ENCODE data around the gene SPANXN3.
"Not testable (repeated sequence)": the region's sequence is repeated elsewhere in the genome, so short reads cannot be mapped to it uniquely, and the experiment has no call there.

SPANXN3 gene, protein sequence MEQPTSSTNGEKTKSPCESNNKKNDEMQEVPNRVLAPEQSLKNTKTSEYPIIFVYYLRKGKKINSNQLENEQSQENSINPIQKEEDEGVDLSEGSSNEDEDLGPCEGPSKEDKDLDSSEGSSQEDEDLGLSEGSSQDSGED

DNA sequence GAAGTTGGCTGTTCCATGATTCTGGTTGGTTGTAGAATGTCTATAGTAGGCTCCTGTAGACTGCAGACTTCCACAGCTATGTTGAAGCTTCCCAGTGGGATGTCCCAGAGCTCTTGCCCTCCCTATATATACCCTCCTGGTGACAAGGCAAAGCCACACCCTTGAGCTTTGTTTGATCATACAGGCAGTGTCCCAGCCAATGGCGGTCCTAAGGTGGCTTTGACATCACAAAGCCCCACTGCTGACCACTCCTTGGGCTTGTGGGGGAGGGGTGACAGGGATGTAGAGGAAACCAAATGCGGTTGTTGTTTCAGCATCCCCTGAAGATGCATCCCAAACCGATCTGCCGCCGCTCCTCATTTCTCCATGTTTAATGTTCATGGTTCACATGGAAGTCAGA, at the start of gene SPANXN3:
Gene SPANXN3, minus strand, starts transcription at position 101 of the 400 bp plus-strand sequence. Its CDS starts 84 bp downstream, at position 17.
- not testable (repeated sequence) for DNase-seq (ENCODE audit: low read depth)

DNA sequence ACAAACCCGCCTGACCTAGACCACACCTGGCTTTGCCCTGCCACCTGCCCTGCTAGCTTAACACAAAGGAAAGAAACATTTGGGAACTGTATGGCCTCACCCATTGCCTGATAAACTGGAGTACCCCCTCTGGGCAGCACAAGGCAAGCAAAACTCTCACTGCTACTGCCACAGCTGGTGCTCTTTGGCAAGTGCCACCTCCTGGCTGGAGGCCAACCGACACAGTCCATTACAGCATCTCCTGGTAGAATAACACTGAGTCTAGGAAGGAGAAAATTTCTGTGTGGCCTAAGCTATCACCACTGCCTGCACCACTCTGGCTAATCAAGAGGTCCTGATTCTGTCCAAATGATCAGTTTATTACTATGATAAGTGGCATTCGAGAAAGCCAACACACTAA, 18.9 kb upstream of the SPANXN3 start:
- DNase-seq (ENCODE audit: low read depth): no peak

- not testable (repeated sequence) for DNase-seq (ENCODE audit: low read depth)
These were observed 15.1 kb downstream of the SPANXN3 start for GRCh38 chrX:143502196-143502595.

- DNase-seq (ENCODE audit: low read depth): no peak
These were observed 16.5 kb downstream of the SPANXN3 start for GRCh38 chrX:143500751-143501150.

DNA sequence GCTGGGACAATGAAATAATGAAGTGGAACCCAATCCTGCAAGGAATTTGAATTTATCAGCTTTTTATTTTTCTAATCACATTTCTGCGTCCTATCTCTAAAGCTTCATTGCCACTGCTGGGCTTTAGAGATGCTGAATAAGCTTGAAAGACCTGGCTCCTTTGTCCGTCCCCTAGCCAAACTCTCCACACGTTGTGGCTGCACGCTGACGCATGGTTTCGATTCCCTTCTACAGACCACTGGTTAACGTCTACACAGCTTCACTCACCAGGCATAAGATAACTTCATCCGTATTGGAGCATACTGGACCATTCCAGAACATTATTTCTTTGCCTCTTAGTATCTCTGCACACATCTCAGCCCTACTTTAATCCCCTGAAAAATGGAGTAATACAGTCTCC, 31.2 kb downstream of the SPANXN3 start:
- DNase-seq (ENCODE audit: low read depth): no peak

- DNase-seq (ENCODE audit: low read depth): no peak
These were observed 40.5 kb downstream of the SPANXN3 start for GRCh38 chrX:143476751-143477150.

DNA sequence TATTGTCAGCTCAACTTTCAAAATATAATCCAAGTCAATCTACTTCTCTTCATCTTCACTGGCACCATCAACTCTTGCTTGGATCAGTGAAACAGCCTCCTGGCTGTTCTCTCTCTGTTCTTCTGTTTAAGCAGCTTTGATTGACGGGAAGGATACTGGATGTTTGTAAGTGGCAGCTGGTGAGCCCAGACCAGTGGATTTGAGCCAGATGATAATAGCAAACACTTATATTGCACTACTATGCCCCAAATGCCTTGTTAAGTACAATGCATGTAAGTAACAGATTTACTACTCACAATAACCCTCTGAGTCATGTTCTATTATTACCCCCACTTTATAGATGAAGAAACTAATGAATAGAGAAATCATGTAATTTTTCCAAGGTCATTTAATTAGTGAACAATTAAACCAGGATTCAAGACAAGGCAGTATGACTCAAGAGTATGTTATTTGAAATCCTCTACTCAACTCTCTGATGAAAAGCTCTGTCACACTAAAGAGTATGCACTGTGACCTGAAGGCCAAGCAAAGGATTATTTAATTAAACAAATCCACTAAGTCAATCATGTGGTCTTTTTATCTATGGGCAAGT, 44.8 kb downstream of the SPANXN3 start:
- no peak for DNase-seq (ENCODE audit: low read depth)

DNA sequence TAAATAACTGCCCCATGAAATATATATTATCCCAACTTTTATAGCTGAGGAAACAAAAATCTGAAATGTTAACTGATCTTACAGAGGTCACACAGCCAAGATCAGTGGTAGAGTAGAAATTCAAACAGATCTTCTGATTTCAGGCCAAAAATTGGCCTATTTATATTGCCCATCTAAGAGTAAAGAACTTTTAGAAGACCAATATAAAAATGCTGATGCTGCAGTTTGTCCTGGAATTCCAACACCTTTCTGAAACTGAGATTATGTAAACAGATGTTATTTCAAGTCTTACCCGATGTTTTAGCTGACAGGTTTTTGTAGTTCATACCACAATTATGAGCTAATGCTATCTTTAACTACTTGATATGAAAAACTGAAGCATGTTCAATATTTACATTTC, 51.1 kb downstream of the SPANXN3 start:
- no peak for DNase-seq (ENCODE audit: low read depth)

GRCh38 chrX:143462696-143463095, 54.6 kb downstream of the SPANXN3 start:
- DNase-seq (ENCODE audit: low read depth): no peak

GRCh38 chrX:143461606-143462005, 55.7 kb downstream of the SPANXN3 start:
- no peak for DNase-seq (ENCODE audit: low read depth)
